NB4 (cell line): Measurements from ENCODE around the gene METAP2.

Experiments
- DNase-seq: peaks from one replicate; pipeline ENCODE4 v3.0.0; 2010; ENCODE audit warnings: low read depth
- H3K4me3 ChIP-seq: one replicate; pipeline ENCODE4 v1.5.1; 2011; ENCODE audit warnings: mild to moderate bottlenecking, low read depth, low read length, moderate library complexity
- CTCF ChIP-seq: IDR thresholded peaks from one replicate; pipeline ENCODE4 v1.5.1; 2012; ENCODE audit warnings: low read depth, low read length
- MAX ChIP-seq: IDR thresholded peaks from 2 replicates; pipeline ENCODE4 v1.6.1; 2011; ENCODE audit warnings: low read depth, low read length
- MYC ChIP-seq: IDR thresholded peaks from 2 replicates; pipeline ENCODE4 v1.6.1; 2011; ENCODE audit warnings: low read depth, low read length
- POLR2A ChIP-seq: IDR thresholded peaks from 2 replicates; pipeline ENCODE4 v1.6.1; 2011; ENCODE audit warnings: mild to moderate bottlenecking; ENCODE audit not compliant: insufficient read length; ENCODE audit errors: extremely low read depth

METAP2 gene

GRCh38 chr12:95551305-95551704 lies 77.4 kb downstream of the METAP2 start, which contains the start of gene USP44:
USP44 (minus strand) TSS chr12:95551476; CDS start chr12:95534256, 17,220 bp downstream.
- H3K4me3 ChIP-seq = no peak within 1 kb of the TSS
- TF ChIP-seq CTCF (no peak), MYC (no peak), MAX (no peak), POLR2A (no peak)
- DNase-seq = no peak

GRCh38 chr12:95551913-95552516 lies 78.1 kb downstream of the METAP2 start:
- TF ChIP-seq CTCF (no peak), POLR2A (no peak), MYC (no peak), MAX (no peak)
- no peak for DNase-seq
- no peak overlapping the region for H3K4me3 ChIP-seq

GRCh38 chr12:95553197-95553943 lies 79.4 kb downstream of the METAP2 start:
- H3K4me3 ChIP-seq = no peak overlapping the region
- peak; percentile 78 for DNase-seq
- TF ChIP-seq MAX = peak; percentile 34; the same call in 1 of the 2 replicates
- TF ChIP-seq MYC = 0 out of 2 replicates have a peak, but pooled peaks have one; percentile 15
- TF ChIP-seq CTCF = no peak
- no peak for TF ChIP-seq POLR2A

GRCh38 chr12:95554532-95555071 lies 80.7 kb downstream of the METAP2 start:
- TF ChIP-seq MAX (peak; percentile 56; the same call in 1 of the 2 replicates), CTCF (no peak), MYC (peak; percentile 65; the same call in 1 of the 2 replicates), POLR2A (no peak)
- no peak overlapping the region for H3K4me3 ChIP-seq
- peak; percentile 75 for DNase-seq

- no peak for TF ChIP-seq POLR2A
- TF ChIP-seq MAX = no peak
- no peak for TF ChIP-seq CTCF
- no peak for TF ChIP-seq MYC
- DNase-seq = no peak
- no peak overlapping the region for H3K4me3 ChIP-seq
Observed at GRCh38 chr12:95557625-95558024, 83.7 kb downstream of the METAP2 start.
